ENCODE data around the gene KRI1. TPM values are rescaled to one million over a fixed set of nuclear protein-coding genes. Genes with fewer than 3 reads are reported as not detected.
A peak's percentile ranks its signal among the peaks of the same experiment; 100 is the strongest.
"Not testable (repeated sequence)": the region's sequence is repeated elsewhere in the genome, so short reads cannot be mapped to it uniquely, and the experiment has no call there.

The KRI1 gene
- polyA plus RNA-seq, 2 donors, result 16.4 to 25.3 TPM

GRCh38 chr19:10543059-10543419 is 22.8 kb downstream of the KRI1 start:
- 50 to 52% methylated on average over 8 of the region's 8 CpGs for WGBS, 2 donors
- no peaks in the 10 kb centered on the region for H3K27me3 ChIP-seq (ENCODE audit: control insufficient read depth in 1 of 2, insufficient read depth in 2 of 2, low read length in 2 of 2)
- peaks cover 0 to 11% of the 10 kb centered on the region in 2 donors for H3K36me3 ChIP-seq (ENCODE audit: control insufficient read depth in 2 of 2, insufficient read depth in 2 of 2, low read length in 1 of 2)
- H3K9me3 ChIP-seq (ENCODE audit: control insufficient read depth in 2 of 2, insufficient read depth in 1 of 2, low read depth in 1 of 2, low read length in 1 of 2), result no peaks in the 10 kb centered on the region
- H3K4me1 ChIP-seq (ENCODE audit: control insufficient read depth in 2 of 2, insufficient read depth in 2 of 2, low read length in 1 of 2), result peaks cover 0 to 5% of the 10 kb centered on the region in 2 donors
- H3K4me3 ChIP-seq (ENCODE audit: low read depth in 1 of 2, low read length in 2 of 2), result peak overlapping the region; percentile 86 to 89
- peak overlapping the region in 1 of 2 donors; percentile 76 for H3K27ac ChIP-seq (ENCODE audit: low read depth in 2 of 2, low read length in 1 of 2)

GRCh38 chr19:10539016-10539415 is 26.8 kb downstream of the KRI1 start:
- H3K27ac ChIP-seq (ENCODE audit: low read depth in 2 of 2, low read length in 1 of 2); H3K4me1 ChIP-seq (ENCODE audit: control insufficient read depth in 2 of 2, insufficient read depth in 2 of 2, low read length in 1 of 2); H3K9me3 ChIP-seq (ENCODE audit: control insufficient read depth in 2 of 2, insufficient read depth in 1 of 2, low read depth in 1 of 2, low read length in 1 of 2); H3K36me3 ChIP-seq (ENCODE audit: control insufficient read depth in 2 of 2, insufficient read depth in 2 of 2, low read length in 1 of 2); H3K4me3 ChIP-seq (ENCODE audit: low read depth in 1 of 2, low read length in 2 of 2); H3K27me3 ChIP-seq (ENCODE audit: control insufficient read depth in 1 of 2, insufficient read depth in 2 of 2, low read length in 2 of 2): not testable (repeated sequence)
- WGBS, 2 donors, result 78% methylated on average over 7 to 9 of the region's 9 CpGs

- Histone ChIP-seq H3K4me1 (ENCODE audit: control insufficient read depth in 2 of 2, insufficient read depth in 2 of 2, low read length in 1 of 2) (peaks cover 0 to 5% of the 10 kb centered on the region in 2 donors), H3K27ac (ENCODE audit: low read depth in 2 of 2, low read length in 1 of 2) (no peak overlapping the region), H3K36me3 (ENCODE audit: control insufficient read depth in 2 of 2, insufficient read depth in 2 of 2, low read length in 1 of 2) (no peaks in the 10 kb centered on the region), H3K27me3 (ENCODE audit: control insufficient read depth in 1 of 2, insufficient read depth in 2 of 2, low read length in 2 of 2) (no peaks in the 10 kb centered on the region), H3K9me3 (ENCODE audit: control insufficient read depth in 2 of 2, insufficient read depth in 1 of 2, low read depth in 1 of 2, low read length in 1 of 2) (no peaks in the 10 kb centered on the region), H3K4me3 (ENCODE audit: low read depth in 1 of 2, low read length in 2 of 2) (no peak overlapping the region)
- WGBS, 2 donors, result 72 to 73% methylated on average over 20 of the region's 20 CpGs
These were observed 27.4 kb downstream of the KRI1 start for GRCh38 chr19:10538204-10538983.

DNA sequence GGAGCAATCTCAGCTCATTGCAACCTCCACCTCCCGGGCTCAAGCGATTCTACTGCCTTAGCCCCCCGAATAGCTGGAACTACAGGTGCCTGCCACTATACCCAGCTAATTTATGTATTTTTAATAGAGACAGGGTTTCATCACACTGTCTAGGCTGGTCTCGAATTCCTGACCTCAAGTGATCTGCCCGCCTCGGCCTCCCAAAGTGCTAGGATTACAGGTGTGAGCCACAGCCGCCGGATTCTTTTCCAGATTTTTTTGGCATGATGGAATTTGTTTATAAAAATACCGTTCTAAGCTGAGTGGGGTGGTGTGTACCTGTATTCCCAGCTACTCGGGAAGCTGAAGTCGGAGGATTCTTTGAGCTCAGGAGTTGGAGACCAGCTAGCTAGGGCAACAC is 28.1 kb downstream of the KRI1 start:
- 73 to 74% methylated on average over 11 of the region's 11 CpGs for WGBS, 2 donors

GRCh38 chr19:10535613-10536012 is 30.2 kb downstream of the KRI1 start:
- 45 to 55% methylated on average over 6 of the region's 6 CpGs for WGBS, 2 donors
- H3K4me1 ChIP-seq (ENCODE audit: control insufficient read depth in 2 of 2, insufficient read depth in 2 of 2, low read length in 1 of 2), result peaks cover 0 to 5% of the 10 kb centered on the region in 2 donors
- H3K36me3 ChIP-seq (ENCODE audit: control insufficient read depth in 2 of 2, insufficient read depth in 2 of 2, low read length in 1 of 2), result no peaks in the 10 kb centered on the region
- H3K27ac ChIP-seq (ENCODE audit: low read depth in 2 of 2, low read length in 1 of 2), result peak overlapping the region; percentile 52 to 62
- H3K9me3 ChIP-seq (ENCODE audit: control insufficient read depth in 2 of 2, insufficient read depth in 1 of 2, low read depth in 1 of 2, low read length in 1 of 2), result no peaks in the 10 kb centered on the region
- H3K27me3 ChIP-seq (ENCODE audit: control insufficient read depth in 1 of 2, insufficient read depth in 2 of 2, low read length in 2 of 2), result no peaks in the 10 kb centered on the region
- no peak overlapping the region for H3K4me3 ChIP-seq (ENCODE audit: low read depth in 1 of 2, low read length in 2 of 2)

More for the DNA sequence above, 28.1 kb downstream of the KRI1 start:
- Histone ChIP-seq H3K27ac (ENCODE audit: low read depth in 2 of 2, low read length in 1 of 2) (no peak overlapping the region), H3K9me3 (ENCODE audit: control insufficient read depth in 2 of 2, insufficient read depth in 1 of 2, low read depth in 1 of 2, low read length in 1 of 2) (no peaks in the 10 kb centered on the region), H3K27me3 (ENCODE audit: control insufficient read depth in 1 of 2, insufficient read depth in 2 of 2, low read length in 2 of 2) (no peaks in the 10 kb centered on the region), H3K36me3 (ENCODE audit: control insufficient read depth in 2 of 2, insufficient read depth in 2 of 2, low read length in 1 of 2) (no peaks in the 10 kb centered on the region), H3K4me3 (ENCODE audit: low read depth in 1 of 2, low read length in 2 of 2) (no peak overlapping the region), H3K4me1 (ENCODE audit: control insufficient read depth in 2 of 2, insufficient read depth in 2 of 2, low read length in 1 of 2) (peaks cover 0 to 5% of the 10 kb centered on the region in 2 donors)

GRCh38 chr19:10533646-10534386 is 32.0 kb downstream of the KRI1 start:
- WGBS, 2 donors, result 54 to 55% methylated on average over 10 of the region's 10 CpGs
- Histone ChIP-seq H3K27ac (ENCODE audit: low read depth in 2 of 2, low read length in 1 of 2) (peak overlapping the region; percentile 62 to 70), H3K27me3 (ENCODE audit: control insufficient read depth in 1 of 2, insufficient read depth in 2 of 2, low read length in 2 of 2) (no peaks in the 10 kb centered on the region), H3K9me3 (ENCODE audit: control insufficient read depth in 2 of 2, insufficient read depth in 1 of 2, low read depth in 1 of 2, low read length in 1 of 2) (no peaks in the 10 kb centered on the region), H3K36me3 (ENCODE audit: control insufficient read depth in 2 of 2, insufficient read depth in 2 of 2, low read length in 1 of 2) (no peaks in the 10 kb centered on the region), H3K4me3 (ENCODE audit: low read depth in 1 of 2, low read length in 2 of 2) (no peak overlapping the region), H3K4me1 (ENCODE audit: control insufficient read depth in 2 of 2, insufficient read depth in 2 of 2, low read length in 1 of 2) (peaks cover 0 to 5% of the 10 kb centered on the region in 2 donors)

DNA sequence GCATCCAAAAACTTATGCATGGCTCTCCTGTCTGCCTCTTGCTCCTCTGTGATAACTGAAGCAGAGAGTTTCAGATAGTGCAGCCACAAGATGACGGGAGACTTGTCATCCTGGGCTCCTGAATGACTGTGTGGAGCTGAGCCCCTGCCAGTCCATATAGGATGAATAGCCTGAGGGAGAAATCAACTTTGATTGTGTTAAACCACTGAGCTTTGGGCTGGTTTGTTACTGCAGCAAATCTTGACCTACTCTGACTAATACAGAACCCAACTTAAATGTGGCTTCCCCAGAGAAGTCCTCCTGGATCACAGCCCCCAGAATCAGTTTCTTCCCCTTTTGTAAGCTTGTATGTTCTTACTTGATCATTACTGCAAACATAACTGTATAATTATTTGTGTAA is 33.4 kb downstream of the KRI1 start:
- H3K27ac ChIP-seq (ENCODE audit: low read depth in 2 of 2, low read length in 1 of 2), result no peak overlapping the region
- no peaks in the 10 kb centered on the region for H3K36me3 ChIP-seq (ENCODE audit: control insufficient read depth in 2 of 2, insufficient read depth in 2 of 2, low read length in 1 of 2)
- no peaks in the 10 kb centered on the region for H3K9me3 ChIP-seq (ENCODE audit: control insufficient read depth in 2 of 2, insufficient read depth in 1 of 2, low read depth in 1 of 2, low read length in 1 of 2)
- no peaks in the 10 kb centered on the region for H3K27me3 ChIP-seq (ENCODE audit: control insufficient read depth in 1 of 2, insufficient read depth in 2 of 2, low read length in 2 of 2)
- WGBS, 2 donors, result 88 to 92% methylated on average over 1 of the region's 1 CpG
- no peak overlapping the region for H3K4me3 ChIP-seq (ENCODE audit: low read depth in 1 of 2, low read length in 2 of 2)
- H3K4me1 ChIP-seq (ENCODE audit: control insufficient read depth in 2 of 2, insufficient read depth in 2 of 2, low read length in 1 of 2), result peaks cover 0 to 5% of the 10 kb centered on the region in 2 donors

DNA sequence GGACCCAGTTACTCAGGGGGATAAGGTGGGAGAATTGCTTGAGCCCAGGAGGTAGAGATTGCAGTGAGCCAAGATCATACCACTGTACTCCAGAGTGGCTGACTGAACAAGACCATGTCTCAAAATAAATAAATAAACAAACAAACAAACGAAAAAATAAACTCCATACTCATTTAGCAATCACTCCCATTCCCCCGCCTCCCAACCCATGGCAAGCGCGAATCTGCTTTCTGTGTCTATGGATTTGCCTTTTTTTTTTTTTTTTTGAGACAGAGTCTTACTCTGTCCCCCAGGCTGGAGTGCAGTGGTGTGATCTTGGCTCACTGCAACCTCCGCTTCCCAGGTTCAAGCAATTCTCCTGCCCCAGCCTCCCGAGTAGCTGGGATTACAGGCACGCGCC is 38.9 kb downstream of the KRI1 start:
- H3K4me1 ChIP-seq (ENCODE audit: control insufficient read depth in 2 of 2, insufficient read depth in 2 of 2, low read length in 1 of 2); H3K9me3 ChIP-seq (ENCODE audit: control insufficient read depth in 2 of 2, insufficient read depth in 1 of 2, low read depth in 1 of 2, low read length in 1 of 2); H3K27me3 ChIP-seq (ENCODE audit: control insufficient read depth in 1 of 2, insufficient read depth in 2 of 2, low read length in 2 of 2); H3K4me3 ChIP-seq (ENCODE audit: low read depth in 1 of 2, low read length in 2 of 2); H3K36me3 ChIP-seq (ENCODE audit: control insufficient read depth in 2 of 2, insufficient read depth in 2 of 2, low read length in 1 of 2); H3K27ac ChIP-seq (ENCODE audit: low read depth in 2 of 2, low read length in 1 of 2): not testable (repeated sequence)
- WGBS, 2 donors, result 88 to 92% methylated on average over 8 of the region's 8 CpGs

DNA sequence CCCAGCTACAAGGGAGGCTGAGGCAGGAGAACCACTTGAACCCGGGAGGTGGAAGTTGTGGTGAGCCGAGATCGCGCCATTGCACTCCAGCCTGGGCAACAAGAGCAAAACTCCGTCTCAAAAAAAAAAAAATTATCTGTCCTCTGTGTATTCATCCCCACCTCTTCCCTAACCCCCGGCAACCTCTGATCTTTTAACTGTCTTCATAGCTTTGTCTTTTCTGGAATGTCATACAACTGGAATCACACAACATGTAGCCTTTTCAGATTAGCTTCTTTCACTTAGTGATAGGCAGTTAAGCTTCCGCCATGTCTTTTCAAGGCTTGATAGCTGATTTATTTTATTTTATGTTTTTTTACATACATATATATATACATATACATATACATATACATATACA is 40.2 kb downstream of the KRI1 start:
- Histone ChIP-seq H3K27me3 (ENCODE audit: control insufficient read depth in 1 of 2, insufficient read depth in 2 of 2, low read length in 2 of 2) (no peaks in the 10 kb centered on the region), H3K9me3 (ENCODE audit: control insufficient read depth in 2 of 2, insufficient read depth in 1 of 2, low read depth in 1 of 2, low read length in 1 of 2) (no peaks in the 10 kb centered on the region), H3K36me3 (ENCODE audit: control insufficient read depth in 2 of 2, insufficient read depth in 2 of 2, low read length in 1 of 2) (no peaks in the 10 kb centered on the region), H3K4me1 (ENCODE audit: control insufficient read depth in 2 of 2, insufficient read depth in 2 of 2, low read length in 1 of 2) (peaks cover 0 to 4% of the 10 kb centered on the region in 2 donors), H3K4me3 (ENCODE audit: low read depth in 1 of 2, low read length in 2 of 2) (no peak overlapping the region), H3K27ac (ENCODE audit: low read depth in 2 of 2, low read length in 1 of 2) (no peak overlapping the region)
- WGBS, 2 donors, result 90 to 96% methylated on average over 7 of the region's 7 CpGs
